Liver (tissue), 3 donors: Measurements from ENCODE around the gene SOX2.

Source experiments
- FOXA1 ChIP-seq: IDR thresholded peaks from 2 replicates; pipeline ENCODE4 v1.6.1; 2016; ENCODE audit warnings: antibody characterized with exemption
- GABPA ChIP-seq, 2 donors: IDR thresholded peaks in 1 of 2; conservative IDR thresholded peaks in 1 of 2; 2 replicates each; pipeline ENCODE4 v1.6.1; 2016; ENCODE audit warnings: antibody characterized with exemption in 2 of 2, mild to moderate bottlenecking in 1 of 2, moderate library complexity in 1 of 2
- HNF4A ChIP-seq, 2 donors: conservative IDR thresholded peaks; 2 replicates each; pipeline ENCODE4 v1.6.1; 2016; ENCODE audit warnings: antibody characterized with exemption in 2 of 2, mild to moderate bottlenecking in 2 of 2
- SP1 ChIP-seq: IDR thresholded peaks from 2 replicates; pipeline ENCODE4 v1.6.1; 2018; ENCODE audit warnings: antibody characterized with exemption, mild to moderate bottlenecking
- TAF1 ChIP-seq: conservative IDR thresholded peaks from 2 replicates; pipeline ENCODE4 v1.6.1; 2016; ENCODE audit warnings: antibody characterized with exemption, mild to moderate bottlenecking
- TF ChIP-seq, protein P1 (sequence below): fragments of 150-350 bp; IDR thresholded peaks from 2 replicates; pipeline ENCODE4 v1.5.1; 2017; ENCODE audit warnings: improper control_type of control experiment, low read depth, low read length; ENCODE audit not compliant: missing input control
- TF ChIP-seq, protein P2 (sequence below): IDR thresholded peaks from 2 replicates; pipeline ENCODE4 v1.6.1; 2016; ENCODE audit warnings: antibody characterized with exemption, mild to moderate bottlenecking
- TF ChIP-seq, protein P3 (sequence below): IDR thresholded peaks from 2 replicates; pipeline ENCODE4 v1.6.1; 2016; ENCODE audit warnings: antibody characterized with exemption
- donor health status: healthy.
- donor health status: healthy.

DNA sequence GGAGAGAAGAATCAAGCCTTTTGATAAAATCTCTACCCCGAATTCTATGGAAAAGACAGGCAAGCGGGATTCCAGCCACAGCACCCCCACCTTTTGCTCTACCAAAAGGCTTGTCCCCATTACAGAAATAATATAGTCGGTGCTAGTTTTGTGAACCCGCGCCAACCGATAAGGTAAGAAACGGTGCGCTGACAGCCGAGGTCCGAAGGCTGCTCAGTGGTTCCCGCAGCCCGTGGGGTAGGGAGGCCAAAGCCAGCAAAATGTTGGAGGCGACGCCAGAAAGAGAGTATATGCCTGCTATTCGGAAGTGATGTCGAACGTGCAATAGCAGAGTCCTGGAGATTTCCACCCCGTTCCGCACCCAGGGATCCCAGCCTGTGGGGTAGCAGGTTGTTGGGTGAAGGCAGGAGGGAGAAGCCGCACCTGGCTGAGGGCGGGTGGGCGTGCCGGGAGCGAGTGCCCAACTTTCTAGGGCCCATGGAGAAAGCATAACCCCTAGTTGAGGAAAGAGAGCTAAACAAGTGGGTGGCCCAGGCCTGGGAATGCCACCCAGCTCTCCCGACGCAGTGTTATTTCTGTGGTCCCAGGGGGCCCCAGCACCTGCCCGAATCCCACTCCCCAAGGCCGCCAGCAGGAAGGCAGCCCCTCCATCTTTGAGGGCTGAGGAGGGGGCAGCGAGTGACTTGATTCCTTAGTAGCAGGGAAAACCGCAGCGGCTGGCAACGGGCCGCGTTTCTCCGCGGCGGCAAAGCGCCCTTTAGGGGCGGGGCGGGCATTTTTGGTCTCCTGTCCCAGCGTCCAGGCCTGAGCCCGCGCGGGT is 7.9 kb upstream of the SOX2 start:
- TF ChIP-seq GABPA (IDR thresholded peaks at IDR 0.05 in 1 of 2, conservative IDR thresholded peaks at IDR 0.05 in 1 of 2) (no peak), SP1 (no peak), TAF1 (no peak), FOXA1 (no peak), HNF4A (conservative IDR thresholded peaks at IDR 0.05) (no peak)
- TF ChIP-seq, protein P1, sequence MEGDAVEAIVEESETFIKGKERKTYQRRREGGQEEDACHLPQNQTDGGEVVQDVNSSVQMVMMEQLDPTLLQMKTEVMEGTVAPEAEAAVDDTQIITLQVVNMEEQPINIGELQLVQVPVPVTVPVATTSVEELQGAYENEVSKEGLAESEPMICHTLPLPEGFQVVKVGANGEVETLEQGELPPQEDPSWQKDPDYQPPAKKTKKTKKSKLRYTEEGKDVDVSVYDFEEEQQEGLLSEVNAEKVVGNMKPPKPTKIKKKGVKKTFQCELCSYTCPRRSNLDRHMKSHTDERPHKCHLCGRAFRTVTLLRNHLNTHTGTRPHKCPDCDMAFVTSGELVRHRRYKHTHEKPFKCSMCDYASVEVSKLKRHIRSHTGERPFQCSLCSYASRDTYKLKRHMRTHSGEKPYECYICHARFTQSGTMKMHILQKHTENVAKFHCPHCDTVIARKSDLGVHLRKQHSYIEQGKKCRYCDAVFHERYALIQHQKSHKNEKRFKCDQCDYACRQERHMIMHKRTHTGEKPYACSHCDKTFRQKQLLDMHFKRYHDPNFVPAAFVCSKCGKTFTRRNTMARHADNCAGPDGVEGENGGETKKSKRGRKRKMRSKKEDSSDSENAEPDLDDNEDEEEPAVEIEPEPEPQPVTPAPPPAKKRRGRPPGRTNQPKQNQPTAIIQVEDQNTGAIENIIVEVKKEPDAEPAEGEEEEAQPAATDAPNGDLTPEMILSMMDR: no peak
- TF ChIP-seq, protein P2, sequence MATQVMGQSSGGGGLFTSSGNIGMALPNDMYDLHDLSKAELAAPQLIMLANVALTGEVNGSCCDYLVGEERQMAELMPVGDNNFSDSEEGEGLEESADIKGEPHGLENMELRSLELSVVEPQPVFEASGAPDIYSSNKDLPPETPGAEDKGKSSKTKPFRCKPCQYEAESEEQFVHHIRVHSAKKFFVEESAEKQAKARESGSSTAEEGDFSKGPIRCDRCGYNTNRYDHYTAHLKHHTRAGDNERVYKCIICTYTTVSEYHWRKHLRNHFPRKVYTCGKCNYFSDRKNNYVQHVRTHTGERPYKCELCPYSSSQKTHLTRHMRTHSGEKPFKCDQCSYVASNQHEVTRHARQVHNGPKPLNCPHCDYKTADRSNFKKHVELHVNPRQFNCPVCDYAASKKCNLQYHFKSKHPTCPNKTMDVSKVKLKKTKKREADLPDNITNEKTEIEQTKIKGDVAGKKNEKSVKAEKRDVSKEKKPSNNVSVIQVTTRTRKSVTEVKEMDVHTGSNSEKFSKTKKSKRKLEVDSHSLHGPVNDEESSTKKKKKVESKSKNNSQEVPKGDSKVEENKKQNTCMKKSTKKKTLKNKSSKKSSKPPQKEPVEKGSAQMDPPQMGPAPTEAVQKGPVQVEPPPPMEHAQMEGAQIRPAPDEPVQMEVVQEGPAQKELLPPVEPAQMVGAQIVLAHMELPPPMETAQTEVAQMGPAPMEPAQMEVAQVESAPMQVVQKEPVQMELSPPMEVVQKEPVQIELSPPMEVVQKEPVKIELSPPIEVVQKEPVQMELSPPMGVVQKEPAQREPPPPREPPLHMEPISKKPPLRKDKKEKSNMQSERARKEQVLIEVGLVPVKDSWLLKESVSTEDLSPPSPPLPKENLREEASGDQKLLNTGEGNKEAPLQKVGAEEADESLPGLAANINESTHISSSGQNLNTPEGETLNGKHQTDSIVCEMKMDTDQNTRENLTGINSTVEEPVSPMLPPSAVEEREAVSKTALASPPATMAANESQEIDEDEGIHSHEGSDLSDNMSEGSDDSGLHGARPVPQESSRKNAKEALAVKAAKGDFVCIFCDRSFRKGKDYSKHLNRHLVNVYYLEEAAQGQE: no peak
- TF ChIP-seq, protein P3, sequence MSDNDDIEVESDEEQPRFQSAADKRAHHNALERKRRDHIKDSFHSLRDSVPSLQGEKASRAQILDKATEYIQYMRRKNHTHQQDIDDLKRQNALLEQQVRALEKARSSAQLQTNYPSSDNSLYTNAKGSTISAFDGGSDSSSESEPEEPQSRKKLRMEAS: no peak
